IPS-18a (cell line): ENCODE data around the gene CEP120.
"Not testable (repeated sequence)": the region's sequence is repeated elsewhere in the genome, so short reads cannot be mapped to it uniquely, and the experiment has no call there.

ENCODE experiments used
- H3K27ac ChIP-seq: one replicate; pipeline ENCODE4 v1.5.1; 2013; ENCODE audit warnings: low read length
- H3K27me3 ChIP-seq: one replicate; pipeline ENCODE4 v1.6.1; 2013; ENCODE audit warnings: mild to moderate bottlenecking, low read length; ENCODE audit not compliant: control insufficient read depth, insufficient read depth
- H3K36me3 ChIP-seq: one replicate; pipeline ENCODE4 v1.6.1; 2013; ENCODE audit warnings: low read depth, low read length; ENCODE audit not compliant: control insufficient read depth
- H3K4me1 ChIP-seq: one replicate; pipeline ENCODE4 v1.6.1; 2013; ENCODE audit warnings: low read depth, low read length; ENCODE audit not compliant: control insufficient read depth
- H3K4me3 ChIP-seq: one replicate; pipeline ENCODE4 v1.5.1; 2013; ENCODE audit warnings: low read length
- H3K9ac ChIP-seq: one replicate; pipeline ENCODE4 v1.6.1; 2013; ENCODE audit warnings: mild to moderate bottlenecking, low read length, moderate library complexity
- H3K9me3 ChIP-seq: one replicate; pipeline ENCODE4 v1.6.1; 2013; ENCODE audit warnings: low read depth, low read length; ENCODE audit not compliant: control insufficient read depth

Gene CEP120

GRCh38 chr5:123350742-123351141 is 72.5 kb downstream of the CEP120 start:
- H3K36me3 ChIP-seq = peaks cover 7% of the 10 kb centered on the region
- H3K9ac ChIP-seq = no peak overlapping the region
- no peaks in the 10 kb centered on the region for H3K27me3 ChIP-seq
- no peak overlapping the region for H3K27ac ChIP-seq
- no peak overlapping the region for H3K4me3 ChIP-seq
- no peaks in the 10 kb centered on the region for H3K9me3 ChIP-seq
- no peaks in the 10 kb centered on the region for H3K4me1 ChIP-seq

GRCh38 chr5:123344816-123345426 is 78.3 kb downstream of the CEP120 start:
- no peaks in the 10 kb centered on the region for H3K4me1 ChIP-seq
- H3K27ac ChIP-seq = no peak overlapping the region
- no peak overlapping the region for H3K9ac ChIP-seq
- no peak overlapping the region for H3K4me3 ChIP-seq
- peaks cover 7% of the 10 kb centered on the region for H3K36me3 ChIP-seq
- no peaks in the 10 kb centered on the region for H3K9me3 ChIP-seq
- no peaks in the 10 kb centered on the region for H3K27me3 ChIP-seq

DNA sequence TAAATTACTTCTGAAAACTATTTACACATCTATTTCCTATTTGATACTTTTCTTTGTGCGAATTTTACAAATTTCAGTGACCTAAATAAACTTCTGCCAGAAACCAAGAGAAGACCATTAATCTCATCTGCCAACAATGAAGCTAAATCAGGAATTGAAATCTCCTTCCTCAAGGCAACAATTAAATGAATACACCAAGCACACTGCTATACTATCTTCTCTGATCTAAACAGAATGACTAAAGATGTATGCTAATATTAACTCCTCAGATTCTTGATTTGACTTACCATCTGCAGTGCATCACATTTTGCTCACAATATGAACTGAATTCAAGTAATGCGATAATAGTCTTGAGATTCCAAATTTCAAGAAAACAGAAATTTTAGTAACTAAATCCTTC is 82.3 kb downstream of the CEP120 start:
- Histone ChIP-seq H3K27ac (no peak overlapping the region), H3K36me3 (no peaks in the 10 kb centered on the region), H3K9me3 (no peaks in the 10 kb centered on the region), H3K4me3 (no peak overlapping the region), H3K27me3 (no peaks in the 10 kb centered on the region), H3K9ac (no peak overlapping the region), H3K4me1 (no peaks in the 10 kb centered on the region)

- not testable (repeated sequence) for H3K9me3 ChIP-seq, H3K36me3 ChIP-seq, H3K4me1 ChIP-seq, H3K27ac ChIP-seq, H3K4me3 ChIP-seq, H3K9ac ChIP-seq, H3K27me3 ChIP-seq
These were observed 114.8 kb downstream of the CEP120 start for GRCh38 chr5:123308377-123308776.

DNA sequence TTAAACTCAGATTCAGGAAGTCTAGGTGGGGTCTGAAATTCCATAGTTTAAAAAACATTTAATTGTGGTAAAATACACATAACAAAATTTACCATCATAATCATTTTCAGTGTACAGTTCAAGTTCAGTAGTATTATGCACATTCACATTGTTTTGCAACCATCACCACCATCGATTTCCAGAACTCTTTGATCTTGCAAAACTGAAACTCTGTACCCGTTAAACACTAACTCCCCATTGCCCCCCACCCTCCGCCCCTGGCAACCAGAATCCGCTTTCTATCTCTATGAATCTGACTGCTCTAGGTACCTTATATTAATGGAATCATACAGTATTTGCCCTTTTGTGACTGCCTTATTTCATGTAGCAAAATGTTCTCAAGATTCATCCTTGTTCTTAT is 117.5 kb downstream of the CEP120 start:
- H3K27ac ChIP-seq = no peak overlapping the region
- no peak overlapping the region for H3K4me3 ChIP-seq
- H3K9me3 ChIP-seq = no peaks in the 10 kb centered on the region
- no peaks in the 10 kb centered on the region for H3K36me3 ChIP-seq
- peaks cover 5% of the 10 kb centered on the region for H3K4me1 ChIP-seq
- H3K9ac ChIP-seq = no peak overlapping the region
- no peaks in the 10 kb centered on the region for H3K27me3 ChIP-seq

GRCh38 chr5:123304777-123305316 is 118.4 kb downstream of the CEP120 start:
- peaks cover 12% of the 10 kb centered on the region for H3K4me1 ChIP-seq
- no peak overlapping the region for H3K27ac ChIP-seq
- no peaks in the 10 kb centered on the region for H3K36me3 ChIP-seq
- H3K4me3 ChIP-seq = no peak overlapping the region
- H3K9me3 ChIP-seq = no peaks in the 10 kb centered on the region
- H3K9ac ChIP-seq = no peak overlapping the region
- no peaks in the 10 kb centered on the region for H3K27me3 ChIP-seq

DNA sequence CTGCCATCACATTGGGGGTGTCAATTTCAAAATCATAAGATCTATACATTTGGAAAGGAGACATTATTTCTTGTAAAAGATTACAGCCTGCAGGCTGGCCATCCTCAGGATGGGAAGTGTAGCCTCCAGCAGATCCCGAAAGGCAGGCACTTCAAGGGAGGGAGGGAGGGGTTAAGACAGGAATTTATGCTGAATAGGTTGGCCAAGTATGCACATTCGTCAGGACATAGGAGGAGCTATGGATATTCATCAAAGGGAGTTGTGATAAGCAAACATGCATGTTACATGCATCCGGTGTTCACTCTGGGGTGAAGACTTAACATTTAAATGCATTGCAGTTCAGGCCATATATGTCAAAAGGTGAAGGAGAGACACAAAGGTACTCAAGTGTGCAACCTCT is 119.4 kb downstream of the CEP120 start:
- no peak overlapping the region for H3K27ac ChIP-seq
- H3K9ac ChIP-seq = no peak overlapping the region
- no peaks in the 10 kb centered on the region for H3K27me3 ChIP-seq
- no peaks in the 10 kb centered on the region for H3K9me3 ChIP-seq
- no peak overlapping the region for H3K4me3 ChIP-seq
- H3K4me1 ChIP-seq = peaks cover 12% of the 10 kb centered on the region
- no peaks in the 10 kb centered on the region for H3K36me3 ChIP-seq

GRCh38 chr5:123300266-123300665 is 122.9 kb downstream of the CEP120 start:
- no peaks in the 10 kb centered on the region for H3K27me3 ChIP-seq
- no peak overlapping the region for H3K4me3 ChIP-seq
- H3K9ac ChIP-seq = no peak overlapping the region
- peaks cover 19% of the 10 kb centered on the region for H3K4me1 ChIP-seq
- no peak overlapping the region for H3K27ac ChIP-seq
- H3K9me3 ChIP-seq = no peaks in the 10 kb centered on the region
- H3K36me3 ChIP-seq = no peaks in the 10 kb centered on the region

GRCh38 chr5:123299136-123299535 is 124.1 kb downstream of the CEP120 start:
- Histone ChIP-seq H3K27ac (no peak overlapping the region), H3K36me3 (no peaks in the 10 kb centered on the region), H3K27me3 (no peaks in the 10 kb centered on the region), H3K9ac (no peak overlapping the region), H3K4me3 (no peak overlapping the region), H3K9me3 (no peaks in the 10 kb centered on the region), H3K4me1 (peaks cover 19% of the 10 kb centered on the region)

GRCh38 chr5:123298335-123299030 is 124.7 kb downstream of the CEP120 start:
- Histone ChIP-seq H3K36me3 (no peaks in the 10 kb centered on the region), H3K4me3 (no peak overlapping the region), H3K27me3 (no peaks in the 10 kb centered on the region), H3K9ac (no peak overlapping the region), H3K9me3 (no peaks in the 10 kb centered on the region), H3K4me1 (peaks cover 16% of the 10 kb centered on the region), H3K27ac (no peak overlapping the region)

GRCh38 chr5:123297866-123298265 is 125.3 kb downstream of the CEP120 start:
- no peak overlapping the region for H3K4me3 ChIP-seq
- H3K27ac ChIP-seq = no peak overlapping the region
- no peaks in the 10 kb centered on the region for H3K27me3 ChIP-seq
- H3K9ac ChIP-seq = no peak overlapping the region
- peaks cover 16% of the 10 kb centered on the region for H3K4me1 ChIP-seq
- no peaks in the 10 kb centered on the region for H3K36me3 ChIP-seq
- no peaks in the 10 kb centered on the region for H3K9me3 ChIP-seq
